HG03460 (cell line): ENCODE data around the gene RSRC1.
"Not testable (repeated sequence)": the region's sequence is repeated elsewhere in the genome, so short reads cannot be mapped to it uniquely, and the experiment has no call there.

Source experiments
- ATAC-seq: cut with Tn5 transposase; IDR thresholded peaks from one replicate; pipeline ENCODE4 v1.9.1; 2021; ENCODE audit not compliant: unreplicated experiment

Gene RSRC1

DNA sequence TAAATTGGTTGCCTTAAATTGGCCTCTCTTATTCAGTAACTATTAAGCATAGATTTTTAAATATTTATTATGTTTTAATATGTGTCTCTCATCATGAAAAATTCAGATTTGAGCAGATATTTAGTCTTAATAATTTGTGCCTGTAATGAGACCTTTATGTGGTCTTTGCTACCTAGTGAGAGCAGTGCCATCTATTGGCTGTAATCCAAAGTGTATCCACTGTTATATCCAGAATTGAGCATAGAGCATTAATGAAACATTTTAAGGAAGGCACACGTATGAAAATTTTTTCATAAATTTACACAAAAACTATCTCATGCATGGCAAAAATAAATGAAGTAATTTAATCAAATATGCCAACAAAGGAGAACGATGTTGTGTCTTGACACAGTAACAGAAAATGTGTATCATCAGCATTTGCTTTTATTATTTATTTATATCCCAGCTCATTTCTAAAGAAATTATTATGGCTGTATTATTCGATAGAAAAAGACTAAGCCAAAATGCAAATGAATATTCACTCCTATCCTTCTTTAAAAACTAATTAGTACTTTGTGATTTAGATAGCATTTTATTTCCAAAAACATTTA is 203.5 kb downstream of the RSRC1 start:
- ATAC-seq, result peak; percentile 58

DNA sequence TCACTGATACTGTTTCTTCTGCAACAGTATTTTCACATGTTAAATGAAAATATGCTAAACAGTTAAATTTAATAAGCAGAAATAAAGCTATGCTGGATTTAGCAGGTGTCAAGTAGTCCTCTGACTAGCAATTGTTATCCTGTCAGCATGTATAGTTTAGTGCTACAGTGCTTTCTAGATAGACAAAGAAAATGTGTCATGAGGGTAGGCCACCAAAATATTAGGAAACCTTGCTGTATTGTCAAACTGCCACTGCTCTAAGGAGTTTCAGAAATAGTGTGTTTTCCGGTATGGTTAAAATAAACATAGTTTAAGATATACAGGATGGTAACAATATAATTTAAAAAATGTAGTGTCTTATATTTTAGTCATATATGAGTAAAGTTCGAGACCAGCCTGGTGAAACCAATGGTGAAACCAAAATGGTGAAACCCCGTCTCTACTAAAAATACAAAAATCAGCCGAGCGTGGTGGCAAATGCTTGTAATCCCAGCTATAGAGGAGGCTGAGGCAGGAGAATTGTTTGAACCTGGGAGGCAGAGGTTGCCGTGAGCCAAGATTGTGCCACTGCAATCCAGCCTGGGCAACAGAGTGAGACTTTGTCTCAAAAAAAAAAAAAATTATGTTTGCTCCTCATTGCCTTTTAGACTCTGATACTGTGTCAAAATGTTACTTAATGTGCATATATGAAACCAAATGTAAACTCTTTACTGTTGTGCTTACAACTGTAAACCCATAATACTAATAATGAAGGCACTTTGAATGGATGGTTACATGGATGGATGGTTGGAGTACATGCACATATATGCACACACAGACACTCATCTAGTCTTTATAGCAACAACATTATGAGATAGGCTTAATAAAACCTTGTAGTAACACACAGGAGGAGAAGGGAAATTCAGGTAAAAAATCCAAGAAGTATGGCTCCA is 204.8 kb downstream of the RSRC1 start:
- ATAC-seq, result no peak

DNA sequence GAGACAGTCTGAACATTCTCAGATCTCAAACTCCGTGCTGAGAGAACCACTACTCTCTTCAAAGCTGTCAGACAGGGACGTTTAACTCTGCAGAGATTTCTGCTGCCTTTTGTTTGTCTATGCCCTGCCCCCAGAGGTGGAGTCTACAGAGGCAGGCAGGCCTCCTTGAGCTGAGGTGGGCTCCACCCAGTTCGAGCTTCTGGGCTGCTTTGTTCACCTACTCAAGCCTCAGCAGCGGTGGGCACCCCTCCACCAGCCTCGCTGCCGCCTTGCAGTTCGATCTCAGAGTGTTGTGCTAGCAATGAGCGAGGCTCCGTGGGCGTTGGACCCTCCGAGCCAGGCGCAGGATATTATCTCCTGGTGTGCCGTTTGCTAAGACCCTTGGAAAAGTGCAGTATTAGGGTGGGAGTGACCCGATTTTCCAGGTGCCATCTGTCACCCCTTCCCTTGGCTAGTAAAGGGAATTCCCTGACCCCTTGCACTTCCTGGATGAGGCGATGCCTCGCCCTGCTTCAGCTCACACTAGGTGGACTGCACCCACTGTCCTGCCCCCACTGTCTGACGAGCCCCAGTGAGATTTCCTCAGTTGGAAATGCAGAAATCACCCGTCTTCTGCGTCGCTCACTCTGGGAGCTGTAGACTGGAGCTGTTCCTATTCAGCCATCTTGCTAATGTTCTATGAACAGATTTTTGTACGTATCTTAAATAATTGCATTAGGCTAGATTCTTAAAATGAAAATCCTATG is 220.0 kb downstream of the RSRC1 start:
- not testable (repeated sequence) for ATAC-seq

DNA sequence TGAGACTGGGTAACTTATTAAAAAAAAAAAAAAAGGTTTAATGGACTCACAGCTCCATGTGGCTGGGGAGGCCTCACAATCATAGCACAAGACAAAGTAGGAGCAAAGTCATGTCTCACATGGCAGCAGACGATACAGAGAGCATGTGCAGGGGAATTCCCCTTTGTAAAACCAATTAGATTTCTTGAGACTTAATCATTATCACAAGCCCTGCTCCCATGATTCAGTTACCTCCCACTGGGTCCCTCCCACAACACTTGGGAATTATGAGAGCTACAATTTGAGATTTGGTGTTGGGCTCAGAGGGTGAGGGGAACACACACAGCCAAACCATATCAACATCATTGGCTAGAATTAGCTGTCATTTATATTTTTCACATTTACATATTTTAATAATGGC is 221.0 kb downstream of the RSRC1 start:
- ATAC-seq, result no peak

DNA sequence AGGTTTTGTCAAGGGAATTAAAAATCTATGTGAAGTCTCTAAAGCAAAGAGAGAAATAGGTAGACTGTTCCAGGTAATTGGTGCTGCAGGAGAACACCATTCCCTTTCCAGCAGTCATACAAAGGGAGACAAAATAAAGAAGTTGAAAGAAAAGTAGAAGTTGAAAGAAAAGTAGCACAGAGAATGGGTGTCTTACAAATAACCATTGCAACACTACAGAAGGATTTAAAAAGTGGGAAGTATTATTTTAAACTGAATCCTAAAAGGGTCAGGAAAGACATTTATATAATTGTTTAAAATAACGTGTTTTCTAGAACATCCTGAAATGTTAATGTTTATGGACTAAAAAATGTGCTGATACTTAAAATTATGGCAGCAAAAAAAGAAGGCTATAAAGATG is 223.8 kb downstream of the RSRC1 start:
- no peak for ATAC-seq

- no peak for ATAC-seq
These were observed 227.2 kb downstream of the RSRC1 start for GRCh38 chr3:158337110-158337509.

DNA sequence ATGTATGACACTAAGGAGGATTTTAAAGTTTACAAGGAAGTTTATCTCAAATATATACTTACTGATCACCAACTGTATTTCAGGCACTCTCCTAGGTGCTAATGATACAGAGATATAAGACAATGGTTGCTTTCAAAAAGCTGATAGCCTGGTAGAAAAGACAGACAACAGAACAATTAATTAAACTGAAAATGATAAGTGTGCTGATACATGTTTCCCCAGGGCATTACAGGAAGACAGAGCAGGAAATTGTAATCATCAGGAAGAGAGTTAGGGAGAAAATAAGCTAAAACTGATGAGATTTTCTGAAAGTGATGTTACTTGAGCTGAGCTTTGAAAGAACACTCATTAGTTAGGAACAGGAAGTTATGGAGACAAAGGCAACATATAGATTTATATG is 229.7 kb downstream of the RSRC1 start:
- ATAC-seq, result no peak

GRCh38 chr3:158340951-158341350 is 231.1 kb downstream of the RSRC1 start:
- ATAC-seq, result not testable (repeated sequence)

DNA sequence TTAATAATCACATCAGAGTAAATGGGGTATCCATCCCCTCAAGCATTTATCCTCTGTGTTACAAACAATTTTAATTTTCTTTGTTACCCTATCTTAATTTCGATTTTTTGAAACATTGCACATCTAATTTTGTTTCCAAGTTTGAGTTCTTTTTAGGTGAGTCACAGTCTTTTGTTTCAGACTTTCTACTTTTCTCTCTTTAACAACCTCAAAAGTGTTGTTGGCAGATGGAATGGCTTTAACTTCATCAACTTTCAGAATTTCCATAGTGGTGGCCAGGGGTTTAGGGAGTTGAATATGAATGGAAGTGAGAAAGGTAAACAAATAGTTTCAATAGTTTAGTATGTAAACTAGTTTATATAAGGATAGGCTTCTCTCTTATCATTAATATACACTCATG is 238.1 kb downstream of the RSRC1 start:
- no peak for ATAC-seq

DNA sequence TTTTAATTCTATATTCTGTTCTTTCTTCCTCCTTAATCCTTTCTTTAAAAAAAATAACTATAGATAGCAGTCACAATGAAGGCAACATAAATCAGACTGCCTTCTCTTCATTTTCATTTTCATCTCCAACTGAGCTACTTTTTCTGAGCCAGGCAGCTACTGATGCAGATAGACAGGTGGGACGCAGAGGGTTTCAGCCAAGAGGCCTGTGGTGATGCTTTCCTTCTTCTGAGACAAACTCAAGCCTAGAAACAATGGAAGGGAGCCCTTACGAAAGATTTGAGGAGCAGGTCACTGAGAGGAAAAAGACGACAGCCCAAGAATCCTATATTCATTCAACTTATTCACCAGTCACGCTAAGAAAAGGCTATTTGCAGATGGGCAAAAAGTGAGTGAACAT is 241.1 kb downstream of the RSRC1 start:
- ATAC-seq, result no peak

DNA sequence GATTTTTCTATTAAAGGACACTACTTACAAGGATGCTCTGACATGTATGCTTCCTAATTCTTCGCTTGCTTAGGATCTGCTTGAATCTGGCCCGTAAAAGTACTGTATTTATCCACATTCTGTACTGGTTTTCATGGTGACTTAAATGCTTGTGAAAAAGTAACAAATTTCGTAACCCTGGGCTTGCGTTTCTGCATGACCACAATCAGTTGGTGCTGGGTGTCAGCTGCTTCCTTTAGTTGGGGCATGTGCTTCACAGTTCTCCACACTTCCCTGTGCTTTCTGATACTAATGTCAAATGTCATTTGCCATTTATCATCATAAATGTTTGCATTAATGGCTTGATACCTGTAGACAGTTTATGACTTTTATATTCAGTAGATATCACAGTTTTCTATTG is 242.7 kb downstream of the RSRC1 start:
- peak; percentile 35 for ATAC-seq

GRCh38 chr3:158354713-158355112 is 244.8 kb downstream of the RSRC1 start:
- peak; percentile 51 for ATAC-seq

- peak; percentile 86 for ATAC-seq
These were observed 246.0 kb downstream of the RSRC1 start for GRCh38 chr3:158355623-158356588.

DNA sequence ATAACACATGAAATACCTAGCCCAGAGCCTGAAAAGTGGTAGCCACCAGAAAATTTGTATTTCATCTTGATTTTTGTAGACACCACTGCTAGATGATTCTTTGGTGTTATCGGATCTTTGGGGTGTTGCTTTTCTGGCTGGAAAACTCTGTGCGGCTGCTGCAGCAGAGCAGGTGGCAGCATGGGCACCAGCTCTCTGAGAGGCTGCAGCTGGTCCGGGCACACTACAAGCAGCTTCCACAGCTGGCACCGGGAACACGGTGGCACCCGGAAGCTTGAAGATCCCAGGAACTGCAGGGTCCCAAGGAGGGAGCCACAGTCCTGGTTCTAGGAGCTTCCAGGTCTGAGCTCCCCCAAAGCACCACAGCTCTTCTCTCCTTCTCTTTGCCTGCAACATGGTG is 249.4 kb downstream of the RSRC1 start:
- no peak for ATAC-seq

GRCh38 chr3:158360756-158361448 is 251.0 kb downstream of the RSRC1 start:
- no peak for ATAC-seq

DNA sequence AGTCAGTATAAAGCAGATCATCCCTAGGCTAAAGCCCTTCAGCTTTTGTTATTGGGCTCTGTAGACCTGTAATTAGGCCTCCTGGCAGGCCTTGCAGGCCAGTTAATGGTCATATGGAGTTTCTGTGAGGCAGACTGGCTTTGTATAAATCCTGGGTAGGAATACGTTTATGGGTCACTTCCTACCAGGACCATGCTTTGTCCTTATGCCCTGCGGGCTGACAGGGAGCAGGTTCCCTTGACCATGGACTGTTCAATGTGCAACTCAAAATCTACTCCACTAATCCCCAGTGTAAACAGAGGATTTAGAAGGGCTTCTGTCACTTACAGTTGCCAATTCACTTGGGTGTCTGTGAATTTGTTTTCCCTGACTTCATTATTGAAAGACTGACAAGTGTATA is 258.4 kb downstream of the RSRC1 start:
- ATAC-seq, result no peak

GRCh38 chr3:158369279-158369678 is 259.4 kb downstream of the RSRC1 start:
- ATAC-seq, result peak; percentile 76

DNA sequence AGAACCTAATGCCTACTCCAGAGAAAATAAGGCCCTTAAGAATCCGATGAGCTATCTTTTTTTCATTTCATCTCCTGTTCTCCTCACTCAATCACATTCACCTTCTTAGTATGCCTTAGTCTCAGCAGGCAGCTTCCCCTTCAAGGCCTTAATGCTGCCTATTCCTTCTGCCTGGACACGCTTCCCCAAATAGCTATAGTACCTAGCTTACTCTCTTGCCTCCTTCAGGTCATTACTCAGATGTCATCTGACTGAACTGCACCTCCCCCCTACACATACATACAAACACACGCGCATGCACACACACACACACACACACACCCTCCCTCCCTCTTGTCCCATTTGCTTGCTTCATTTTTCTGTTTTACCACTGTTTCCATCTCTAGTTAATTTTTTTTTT is 269.6 kb downstream of the RSRC1 start:
- ATAC-seq, result no peak

DNA sequence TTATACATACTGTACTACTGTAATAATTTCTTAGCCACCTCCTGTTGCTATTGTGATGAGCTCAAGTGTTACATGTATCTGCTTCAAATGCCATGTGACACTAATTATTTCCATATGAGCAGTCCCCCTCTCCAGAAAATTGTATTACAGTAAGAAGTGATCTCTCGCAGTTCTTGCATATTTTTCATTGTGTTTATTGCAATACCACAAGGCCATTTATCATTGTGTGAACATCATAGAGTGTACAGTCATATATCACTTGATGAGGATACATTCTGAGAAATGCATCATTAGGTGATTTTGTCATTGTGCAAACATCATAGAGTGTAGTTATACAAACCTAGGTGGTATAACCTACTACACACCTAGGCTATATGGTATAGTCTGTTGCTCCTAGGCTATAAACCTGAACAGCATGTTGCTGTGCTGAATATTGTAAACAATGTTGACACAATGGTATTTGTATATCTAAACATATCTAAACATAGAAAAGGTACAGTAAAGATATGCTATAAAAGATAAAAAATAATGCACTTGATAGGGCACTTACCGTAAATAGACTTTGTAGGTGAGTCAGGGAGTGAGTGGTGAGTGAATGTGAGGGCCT is 271.5 kb downstream of the RSRC1 start:
- no peak for ATAC-seq

GRCh38 chr3:158382479-158382878 is 272.6 kb downstream of the RSRC1 start:
- ATAC-seq, result no peak
